Esophagus squamous epithelium (tissue), 5 donors: ENCODE measurements around the gene PTPRM. TPM values are rescaled to one million over a fixed set of nuclear protein-coding genes. Genes with fewer than 3 reads are reported as not detected.

Experiments used
- DNase-seq: peaks from one replicate; lab custom pipeline; 2025; lab: John Stamatoyannopoulos, UW
- H3K27ac ChIP-seq, 4 donors: fragments of 200-600 bp; sonication (generic); one replicate each; pipeline ENCODE4 v1.5.1; 2016 to 2019; ENCODE audit warnings: mild to moderate bottlenecking in 1 of 4
- H3K27me3 ChIP-seq, 4 donors: fragments of 200-600 bp; sonication (generic); 1 replicate in 3 of 4; 2 replicates in 1 of 4; pipeline versions ENCODE4 v1.5.1 to v1.6.0; 2017 to 2021; ENCODE audit warnings: antibody characterized with exemption in 1 of 4
- H3K36me3 ChIP-seq, 3 donors: fragments of 200-600 bp; sonication (generic); one replicate each; pipeline ENCODE4 v1.5.1; 2016 to 2019
- H3K4me1 ChIP-seq, 3 donors: fragments of 200-600 bp; sonication (generic); one replicate each; pipeline ENCODE4 v1.5.1; 2017 to 2019
- H3K4me3 ChIP-seq, 4 donors: fragments of 200-600 bp; sonication (generic); 1 replicate in 3 of 4; 2 replicates in 1 of 4; pipeline ENCODE4 v1.5.1; 2016 to 2019; ENCODE audit warnings: mild to moderate bottlenecking in 2 of 4, moderate library complexity in 1 of 4
- H3K9me3 ChIP-seq, 3 donors: fragments of 200-600 bp; sonication (generic); one replicate each; pipeline ENCODE4 v1.5.1; 2016 to 2019
- POLR2A ChIP-seq, 4 donors: fragments of 450-650 bp; IDR thresholded peaks; one replicate each; pipeline ENCODE4 v1.6.1; 2017; ENCODE audit warnings: antibody characterized with exemption in 4 of 4, mild to moderate bottlenecking in 4 of 4, moderate library complexity in 3 of 4
- WGBS, 2 donors: methylation state at CpG; one replicate each; pipeline ENCODE4 v1.1.5; 2018; 5-methylcytosine and 5-hydroxymethylcytosine counted together
- intact Hi-C: fragments of 100-400 bp; cut with DNase I; formaldehyde crosslinking; loops from one replicate; pipeline ENCODE4 v1.15.0; 2022
- total RNA-seq, 4 donors: library from RNA; depleted of rRNA; stranded (reverse); fragments of >200 nt; gene quantifications; one replicate each; pipeline ENCODE4 v1.1.0, GENCODE V29; 2016
- TF ChIP-seq, protein P1 (sequence below), 6 experiments: fragments of 450-650 bp in 4 of 6; fragments of 200-600 bp in 2 of 6; sonication (generic) in 2 of 6; IDR thresholded peaks; one replicate each; pipeline ENCODE4 v1.5.1; 2016 to 2019; ENCODE audit warnings: antibody characterized with exemption in 6 of 6, mild to moderate bottlenecking in 4 of 6, moderate library complexity in 4 of 6
- donor health status: DM: yes; HTN: yes; CAD: no.

PTPRM gene
- total RNA-seq, 4 donors from 2014 or later: 6.5 to 38.7 (median 11.1) TPM

- Histone ChIP-seq H3K9me3 (no peaks in the 10 kb centered on the region), H3K4me3 (peak overlapping the region in 1 of 4 donors; percentile 38), H3K27ac (peak overlapping the region in 2 of 4 donors; percentile 4 to 26), H3K27me3 (no peaks in the 10 kb centered on the region), H3K36me3 (no peaks in the 10 kb centered on the region), H3K4me1 (peaks cover 0 to 13% (median 4%) of the 10 kb centered on the region in 3 donors)
- TF ChIP-seq POLR2A (IDR thresholded peaks at IDR 0.05): no peak
- TF ChIP-seq, protein P1, sequence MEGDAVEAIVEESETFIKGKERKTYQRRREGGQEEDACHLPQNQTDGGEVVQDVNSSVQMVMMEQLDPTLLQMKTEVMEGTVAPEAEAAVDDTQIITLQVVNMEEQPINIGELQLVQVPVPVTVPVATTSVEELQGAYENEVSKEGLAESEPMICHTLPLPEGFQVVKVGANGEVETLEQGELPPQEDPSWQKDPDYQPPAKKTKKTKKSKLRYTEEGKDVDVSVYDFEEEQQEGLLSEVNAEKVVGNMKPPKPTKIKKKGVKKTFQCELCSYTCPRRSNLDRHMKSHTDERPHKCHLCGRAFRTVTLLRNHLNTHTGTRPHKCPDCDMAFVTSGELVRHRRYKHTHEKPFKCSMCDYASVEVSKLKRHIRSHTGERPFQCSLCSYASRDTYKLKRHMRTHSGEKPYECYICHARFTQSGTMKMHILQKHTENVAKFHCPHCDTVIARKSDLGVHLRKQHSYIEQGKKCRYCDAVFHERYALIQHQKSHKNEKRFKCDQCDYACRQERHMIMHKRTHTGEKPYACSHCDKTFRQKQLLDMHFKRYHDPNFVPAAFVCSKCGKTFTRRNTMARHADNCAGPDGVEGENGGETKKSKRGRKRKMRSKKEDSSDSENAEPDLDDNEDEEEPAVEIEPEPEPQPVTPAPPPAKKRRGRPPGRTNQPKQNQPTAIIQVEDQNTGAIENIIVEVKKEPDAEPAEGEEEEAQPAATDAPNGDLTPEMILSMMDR (IDR thresholded peaks at IDR 0.05): no peak
- DNase-seq: no peak
- 47 to 55% methylated on average over 9 of the region's 9 CpGs for WGBS, 2 donors
- intact Hi-C loops: no loop called here
Observed at GRCh38 chr18:7822435-7823331, 255.6 kb downstream of the PTPRM start.

GRCh38 chr18:7824970-7825369 is 257.9 kb downstream of the PTPRM start:
- H3K4me3 ChIP-seq: no peak overlapping the region
- WGBS, 2 donors: 72 to 78% methylated on average over 4 to 5 of the region's 5 CpGs
- no peak for TF ChIP-seq POLR2A (IDR thresholded peaks at IDR 0.05)
- TF ChIP-seq, protein P1 (IDR thresholded peaks at IDR 0.05): no peak
- H3K27ac ChIP-seq: no peak overlapping the region
- H3K4me1 ChIP-seq: peaks cover 0 to 12% (median 4%) of the 10 kb centered on the region in 3 donors
- no peak for DNase-seq
- intact Hi-C loops: no loop called here
- H3K27me3 ChIP-seq: no peaks in the 10 kb centered on the region
- H3K36me3 ChIP-seq: no peaks in the 10 kb centered on the region
- H3K9me3 ChIP-seq: no peaks in the 10 kb centered on the region

DNA sequence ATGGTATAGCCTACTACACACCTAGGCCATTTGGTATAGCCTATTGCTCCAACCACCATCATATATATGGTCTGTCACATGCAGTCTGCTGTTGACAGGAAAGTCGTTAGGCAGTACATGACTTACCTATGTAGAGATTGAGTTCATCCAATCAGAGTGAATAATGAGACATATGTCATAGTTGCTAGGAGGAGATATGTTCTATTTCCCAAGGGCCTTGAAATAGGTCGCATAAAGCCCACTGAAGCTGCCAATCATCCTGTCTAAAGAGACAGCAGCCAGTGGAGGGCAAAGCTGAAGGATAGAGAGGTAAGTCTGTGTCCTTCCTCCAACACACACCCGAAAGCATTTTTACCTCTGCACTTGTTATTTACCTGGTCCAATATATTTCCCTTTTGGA is 263.4 kb downstream of the PTPRM start:
- Histone ChIP-seq H3K4me3 (no peak overlapping the region), H3K27me3 (no peaks in the 10 kb centered on the region), H3K9me3 (no peaks in the 10 kb centered on the region), H3K4me1 (no peaks in the 10 kb centered on the region), H3K27ac (no peak overlapping the region), H3K36me3 (no peaks in the 10 kb centered on the region)
- WGBS, 2 donors: 91 to 95% methylated on average over 3 of the region's 3 CpGs
- intact Hi-C loops: no loop called here
- TF ChIP-seq POLR2A (IDR thresholded peaks at IDR 0.05): no peak
- TF ChIP-seq, protein P1 (IDR thresholded peaks at IDR 0.05): no peak
- DNase-seq: no peak

DNA sequence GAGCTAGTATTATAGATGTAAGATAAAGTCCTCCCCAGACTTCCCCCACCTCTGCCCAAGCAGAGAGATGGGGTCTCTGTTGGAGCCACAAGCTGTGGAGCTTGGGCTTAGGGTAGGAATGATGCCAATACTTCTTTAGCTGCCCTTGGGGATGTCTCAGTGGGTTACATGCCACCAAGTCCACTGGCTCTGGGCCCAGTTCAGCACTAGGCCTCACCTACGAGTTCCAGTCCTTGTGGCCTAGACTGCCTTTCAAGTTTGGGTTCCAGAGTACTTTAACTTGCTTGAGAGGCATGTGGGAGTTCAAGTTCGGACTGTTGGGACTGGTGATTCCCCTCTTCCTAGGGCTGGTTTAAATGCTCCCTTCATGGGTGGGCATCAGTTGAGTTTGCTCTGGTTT is 272.4 kb downstream of the PTPRM start:
- TF ChIP-seq POLR2A (IDR thresholded peaks at IDR 0.05): no peak
- TF ChIP-seq, protein P1 (IDR thresholded peaks at IDR 0.05): no peak
- Histone ChIP-seq H3K27ac (no peak overlapping the region), H3K27me3 (no peaks in the 10 kb centered on the region), H3K4me3 (no peak overlapping the region), H3K9me3 (peaks cover 0 to 4% (median 4%) of the 10 kb centered on the region in 3 donors), H3K4me1 (peaks cover 0 to 16% (median 0%) of the 10 kb centered on the region in 3 donors), H3K36me3 (no peaks in the 10 kb centered on the region)
- intact Hi-C loops: no loop called here
- 66 to 85% methylated on average over 2 of the region's 2 CpGs for WGBS, 2 donors
- DNase-seq: no peak

GRCh38 chr18:7840411-7840810 is 273.3 kb downstream of the PTPRM start:
- 41 to 42% methylated on average over 2 of the region's 2 CpGs for WGBS, 2 donors
- no peak overlapping the region for H3K4me3 ChIP-seq
- intact Hi-C loops: no loop called here
- H3K4me1 ChIP-seq: peaks cover 0 to 16% (median 0%) of the 10 kb centered on the region in 3 donors
- no peaks in the 10 kb centered on the region for H3K27me3 ChIP-seq
- TF ChIP-seq, protein P1 (IDR thresholded peaks at IDR 0.05): no peak
- TF ChIP-seq POLR2A (IDR thresholded peaks at IDR 0.05): no peak
- no peaks in the 10 kb centered on the region for H3K36me3 ChIP-seq
- H3K9me3 ChIP-seq: peaks cover 0 to 7% (median 4%) of the 10 kb centered on the region in 3 donors
- no peak overlapping the region for H3K27ac ChIP-seq
- no peak for DNase-seq
